Renal cortical epithelial cell (primary cell): ENCODE measurements around the gene TMEM150A. TPM values are rescaled to one million over a fixed set of nuclear protein-coding genes. Genes with fewer than 3 reads are reported as not detected.
A peak's percentile ranks its signal among the peaks of the same experiment; 100 is the strongest.
"Not testable (repeated sequence)": the region's sequence is repeated elsewhere in the genome, so short reads cannot be mapped to it uniquely, and the experiment has no call there.

ENCODE experiments used
- DNase-seq: peaks from one replicate; pipeline ENCODE4 v3.0.0-alpha.2; 2011; ENCODE audit warnings: low read depth
- total RNA-seq: library from RNA; depleted of rRNA; stranded (reverse); fragments of >200 nt; gene quantifications from 2 replicates; pipeline ENCODE4 v1.2.3, GENCODE V29; 2014

TMEM150A gene
- total RNA-seq, 1 donor from 2014 or later = 13.6 TPM

DNA sequence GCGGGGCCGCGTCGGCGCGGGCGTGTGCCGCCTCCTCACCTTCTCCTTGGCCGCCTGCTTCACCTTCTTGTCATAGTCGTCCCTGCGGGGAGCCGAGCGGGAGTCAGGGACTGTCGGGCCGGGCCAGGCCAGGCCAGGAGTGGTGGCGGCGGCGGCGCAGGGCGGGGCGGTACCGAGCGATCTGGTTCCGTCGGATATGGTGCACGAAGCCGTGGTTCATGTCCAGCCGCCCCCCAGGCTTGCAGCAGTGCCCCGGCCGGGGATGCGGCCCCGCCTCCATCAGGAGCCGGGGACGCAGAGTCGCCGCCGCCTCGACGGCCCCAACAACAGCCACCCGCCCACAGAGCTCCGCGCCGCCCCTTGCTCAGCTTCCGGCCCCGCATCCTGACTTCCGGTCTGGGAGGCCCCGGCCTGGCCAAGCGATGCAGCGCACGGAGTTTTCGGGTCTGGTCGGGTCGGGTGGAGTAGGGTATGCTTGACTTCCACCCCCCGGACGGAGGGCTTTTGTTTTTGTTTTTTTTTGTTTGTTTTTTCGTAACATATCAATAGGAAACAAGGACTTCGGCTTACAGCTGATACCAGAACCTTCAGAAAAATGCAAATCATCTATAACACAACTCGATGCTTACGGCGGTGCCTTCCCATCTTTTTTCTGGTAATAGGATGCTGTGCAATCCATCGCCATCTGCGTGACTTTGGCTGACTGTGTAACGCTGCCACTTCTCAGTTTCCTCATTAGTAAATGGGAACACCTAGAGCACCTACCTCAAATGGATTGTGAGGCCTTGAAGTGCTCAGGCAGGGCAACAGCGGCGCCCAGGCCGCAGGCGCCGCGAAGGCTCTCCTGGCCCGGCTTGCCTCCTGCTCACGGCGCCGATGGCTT is 9.4 kb upstream of the TMEM150A start, which contains the start of gene C2orf68:
Gene C2orf68, minus strand, starts transcription at position 362 of the 883 bp plus-strand sequence. Its CDS starts 82 bp downstream, at position 280.
- peak; percentile 60 for DNase-seq

DNA sequence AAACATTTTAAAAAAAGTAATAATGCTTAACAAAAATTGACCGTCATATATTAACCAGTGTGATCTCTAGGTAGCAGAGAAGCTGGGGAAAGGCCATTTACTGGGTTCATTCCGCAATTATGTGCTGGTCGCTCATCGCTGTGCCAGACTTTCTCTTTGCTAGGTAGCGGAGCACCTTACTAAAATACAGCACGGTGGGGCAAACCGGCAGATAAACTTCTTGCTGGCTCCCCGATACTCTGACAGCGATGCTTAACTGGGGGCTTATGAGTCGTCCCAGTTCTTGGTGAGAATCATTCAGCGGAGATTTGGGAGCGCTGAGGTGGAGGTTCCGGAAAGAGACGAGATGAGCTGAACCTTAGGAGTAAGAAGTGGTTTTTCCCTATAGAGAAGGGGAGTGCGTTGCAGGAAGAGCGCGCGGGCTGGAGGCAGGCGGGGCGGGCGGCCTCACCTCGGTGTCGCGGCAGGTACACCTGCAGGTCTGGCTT is 8.8 kb upstream of the TMEM150A start:
- DNase-seq = no peak

DNA sequence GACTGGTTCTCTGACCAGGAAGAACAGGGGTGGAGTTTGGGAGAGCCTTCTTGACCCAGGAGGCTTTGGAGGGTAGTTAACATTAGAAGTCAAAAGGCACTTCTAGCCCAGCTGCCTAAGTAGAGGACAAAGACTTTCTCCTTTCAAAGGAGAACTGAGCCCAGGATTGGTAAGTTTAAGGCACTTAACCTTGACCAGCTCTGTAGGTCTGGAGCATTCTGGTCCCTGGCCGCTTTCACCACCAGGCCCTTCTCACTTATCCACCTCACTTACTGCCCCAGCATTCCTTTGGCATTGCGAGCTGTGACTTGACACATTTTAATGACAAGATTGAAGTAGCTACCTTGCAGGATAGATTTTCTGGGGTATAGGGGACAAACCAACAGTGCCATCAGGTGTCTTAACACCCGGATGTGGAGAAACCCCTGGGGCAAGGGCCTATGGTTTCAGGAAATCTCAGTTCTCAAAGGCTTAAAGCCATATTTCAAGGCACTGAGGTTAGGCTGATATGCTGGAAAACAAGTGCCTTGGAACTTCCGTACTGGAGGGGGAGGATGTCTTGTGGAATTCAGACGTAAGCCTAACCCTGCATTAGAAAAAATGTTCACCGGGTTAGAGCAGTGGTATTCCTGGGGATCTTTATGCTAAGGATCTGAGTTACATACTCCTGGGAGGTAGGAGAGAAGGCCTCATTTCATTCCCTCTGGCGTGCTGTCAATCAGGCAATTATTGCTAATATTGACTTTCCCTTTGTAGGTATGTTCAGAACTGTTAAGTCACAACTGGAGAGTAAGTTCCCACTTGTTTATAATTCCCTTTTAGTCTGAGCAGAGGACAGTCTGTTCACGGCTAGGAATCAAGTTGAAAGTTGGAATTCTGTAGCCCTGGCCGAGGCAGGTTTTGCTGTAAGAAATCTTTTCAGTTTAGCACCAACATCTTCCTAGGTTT is 5.0 kb upstream of the TMEM150A start:
- DNase-seq = peak; percentile 38

DNA sequence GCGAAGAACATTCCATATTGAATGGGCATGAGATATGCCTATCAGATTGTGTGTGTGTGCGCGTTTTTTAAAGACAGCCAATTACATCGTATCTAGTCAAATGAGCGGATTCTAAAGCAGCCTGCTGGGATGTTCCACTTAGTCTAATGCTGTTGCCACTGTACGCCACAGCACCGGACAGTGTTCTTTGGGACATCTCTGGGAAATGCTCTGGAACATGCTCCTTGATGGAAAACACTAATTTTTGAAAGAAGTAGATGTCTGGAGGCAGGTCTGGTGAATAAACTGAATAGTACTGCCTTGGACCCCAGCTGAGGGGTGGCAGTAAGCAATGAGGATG is 3.6 kb upstream of the TMEM150A start:
- DNase-seq = no peak

DNA sequence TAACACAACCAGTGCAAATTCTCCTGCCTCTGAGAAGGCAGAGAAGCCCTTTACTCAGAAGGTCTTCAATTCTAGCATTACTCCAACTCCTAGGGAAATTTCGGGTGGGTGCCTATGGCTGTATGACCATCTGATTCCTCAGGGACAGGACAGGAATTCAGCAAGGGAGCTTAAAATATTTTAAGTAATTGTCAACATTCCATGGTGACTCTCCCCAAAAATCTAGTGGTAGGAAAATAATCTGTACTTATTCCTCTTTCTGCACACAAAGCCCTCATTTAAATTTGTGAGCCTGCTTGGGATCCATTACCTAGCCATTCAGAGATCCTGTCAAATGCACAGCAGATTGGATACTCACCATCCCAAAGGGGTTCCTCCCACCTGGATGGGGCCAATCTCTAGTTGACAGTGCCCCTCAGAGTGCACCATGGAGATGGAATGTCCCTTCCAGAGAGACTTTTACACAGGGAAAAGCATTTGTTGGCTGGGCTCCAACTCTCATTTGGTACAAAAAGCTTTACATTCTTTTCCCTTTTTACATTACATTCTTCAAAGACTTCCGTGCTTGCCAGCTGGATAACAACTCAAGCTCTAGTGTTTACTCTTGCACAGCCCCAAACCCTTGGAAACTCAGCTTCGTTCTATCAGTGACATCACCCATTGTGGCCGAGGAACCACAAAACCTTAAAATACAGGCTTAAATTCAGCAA is 3.1 kb upstream of the TMEM150A start:
- peak; percentile 27 for DNase-seq

DNA sequence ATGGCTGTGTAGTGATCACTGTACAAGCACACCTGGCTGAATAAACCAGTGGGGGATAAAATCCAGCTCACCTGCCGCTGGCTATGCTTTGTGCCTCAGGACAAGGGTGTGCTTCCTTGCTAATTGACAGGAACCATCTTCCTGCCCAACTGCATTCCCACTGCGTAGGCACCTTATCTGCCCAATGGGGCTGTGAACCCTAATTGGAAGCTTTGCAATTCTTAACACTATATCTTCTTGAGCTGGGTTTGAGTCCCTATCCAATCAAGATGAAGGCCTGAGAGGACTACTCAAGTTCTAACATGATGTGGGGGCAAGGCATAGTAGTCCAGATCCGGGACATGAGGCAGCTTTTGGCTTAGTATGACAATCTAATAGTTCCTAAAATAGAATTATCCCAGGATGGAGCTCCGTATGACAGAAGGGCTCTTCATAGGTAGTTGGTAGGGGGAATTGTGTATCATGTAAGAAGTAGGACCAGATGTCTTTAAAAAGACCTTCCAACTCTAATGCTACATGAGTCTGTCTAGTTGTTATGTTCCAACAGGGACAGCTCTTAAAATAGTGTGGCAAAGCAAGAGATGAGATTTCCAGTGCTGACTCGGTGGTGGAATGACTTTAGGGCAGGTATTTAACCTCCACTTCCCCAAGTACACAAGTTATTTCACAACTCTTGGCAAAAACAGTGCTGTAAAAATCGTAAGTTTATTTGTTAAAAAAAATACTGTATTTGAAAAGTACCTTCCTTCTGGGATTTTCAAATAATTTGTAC is 2.3 kb upstream of the TMEM150A start:
- peak; percentile 62 for DNase-seq

DNA sequence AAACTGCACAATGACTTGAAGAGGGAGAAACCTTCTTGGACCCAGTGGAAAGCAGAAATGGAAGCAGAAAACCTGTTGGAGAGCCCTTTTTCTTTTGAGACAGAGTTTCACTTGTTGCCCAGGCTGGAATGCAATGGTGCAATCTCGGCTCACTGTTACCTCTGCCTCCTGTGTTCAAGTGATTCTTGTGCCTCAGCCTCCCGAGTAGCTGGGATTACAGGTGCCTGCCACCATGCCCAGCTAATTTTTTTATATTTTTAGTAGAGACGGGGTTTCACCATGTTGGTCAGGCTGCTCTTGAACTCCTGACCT is 1.6 kb upstream of the TMEM150A start:
- not testable (repeated sequence) for DNase-seq

DNA sequence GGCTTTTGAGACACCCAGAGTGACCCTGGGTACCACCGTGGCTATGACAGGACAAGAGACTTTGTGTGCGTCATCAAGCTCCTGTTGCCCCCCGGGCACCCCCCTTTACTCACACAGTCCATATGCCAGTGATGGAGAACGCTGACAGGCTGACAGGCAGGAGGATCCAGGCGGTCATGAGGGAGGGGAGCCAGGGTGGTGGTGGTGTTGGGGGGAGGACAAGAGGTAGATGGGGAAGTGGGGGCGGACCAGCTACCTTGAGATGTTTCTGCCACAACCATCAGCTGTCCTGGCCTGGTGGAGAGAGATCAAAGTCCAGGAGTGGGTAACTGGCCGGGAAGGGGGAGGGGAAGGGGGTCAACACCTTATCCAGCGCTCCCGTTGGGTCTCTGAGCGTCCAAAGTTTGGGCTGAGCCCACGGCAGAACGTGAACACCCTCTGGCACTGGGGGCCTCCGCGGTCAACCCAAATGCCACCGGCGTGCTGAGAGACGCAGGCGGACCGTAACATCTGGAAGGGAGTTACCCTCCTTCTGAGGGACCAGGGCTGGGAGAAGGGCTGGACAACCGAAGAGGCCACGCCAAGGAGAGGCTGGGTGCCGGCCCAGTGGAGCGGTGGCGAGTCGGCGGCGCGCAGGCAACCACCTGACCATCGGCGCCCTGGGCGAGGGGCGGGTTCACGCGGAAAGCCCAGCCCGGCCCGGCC is 575 bp downstream of the TMEM150A start:
- DNase-seq = no peak

DNA sequence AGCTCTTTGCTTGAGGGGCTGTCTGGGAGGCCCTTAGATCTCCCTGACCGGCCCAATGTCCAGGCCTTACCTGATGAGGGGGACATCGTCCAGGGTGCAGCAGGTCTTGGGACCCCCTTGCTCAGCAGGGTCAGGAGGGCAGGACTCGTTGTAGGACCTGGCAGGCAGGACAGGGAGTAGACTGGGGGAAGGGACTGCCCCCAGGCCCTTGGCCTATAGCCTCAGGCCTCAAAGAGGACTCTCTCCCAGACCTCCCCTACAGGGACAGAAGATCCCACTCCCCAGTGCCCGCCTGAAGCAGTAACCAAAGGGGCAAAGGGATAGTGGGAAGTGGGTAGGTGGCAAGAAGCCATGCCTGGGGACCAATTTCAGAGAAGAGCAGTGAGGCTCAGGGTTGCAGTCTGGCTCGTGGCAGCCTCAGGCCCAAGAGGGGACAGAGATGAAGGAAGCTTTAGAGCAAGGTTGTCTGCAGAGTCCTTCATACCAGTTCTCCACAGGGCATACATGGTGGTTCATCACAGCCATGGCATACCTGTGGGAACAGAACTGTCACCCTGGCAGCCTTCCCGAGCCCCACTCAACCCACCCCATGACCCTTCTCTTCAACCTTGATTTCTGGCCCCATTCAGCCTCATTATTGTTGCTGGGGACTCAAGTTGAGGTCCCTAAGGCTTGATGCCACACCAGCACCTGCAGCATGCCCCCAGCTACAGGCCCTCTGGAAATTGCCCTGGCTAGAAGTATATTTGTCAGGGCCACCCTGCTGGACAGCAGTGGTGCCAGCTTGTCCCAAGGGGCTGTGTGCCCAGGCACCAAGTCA is 1.3 kb downstream of the TMEM150A start:
- no peak for DNase-seq

DNA sequence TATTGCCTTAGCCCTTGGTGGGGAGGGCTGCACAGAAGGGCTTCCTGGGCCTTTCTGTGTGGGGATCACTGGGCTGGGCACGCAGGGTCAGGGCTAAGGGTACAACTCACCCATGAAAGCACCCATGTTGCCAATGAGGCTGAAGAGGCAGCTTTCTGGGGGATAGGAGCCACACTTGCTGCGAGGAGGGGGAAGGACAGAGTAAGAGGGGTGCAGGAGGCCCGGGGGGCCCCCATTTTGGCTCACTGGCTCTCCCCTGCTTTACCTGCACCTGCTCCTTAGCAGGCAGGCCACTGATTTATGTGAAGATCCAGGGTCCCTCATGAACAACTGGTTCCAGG is 2.3 kb downstream of the TMEM150A start:
- DNase-seq = no peak

DNA sequence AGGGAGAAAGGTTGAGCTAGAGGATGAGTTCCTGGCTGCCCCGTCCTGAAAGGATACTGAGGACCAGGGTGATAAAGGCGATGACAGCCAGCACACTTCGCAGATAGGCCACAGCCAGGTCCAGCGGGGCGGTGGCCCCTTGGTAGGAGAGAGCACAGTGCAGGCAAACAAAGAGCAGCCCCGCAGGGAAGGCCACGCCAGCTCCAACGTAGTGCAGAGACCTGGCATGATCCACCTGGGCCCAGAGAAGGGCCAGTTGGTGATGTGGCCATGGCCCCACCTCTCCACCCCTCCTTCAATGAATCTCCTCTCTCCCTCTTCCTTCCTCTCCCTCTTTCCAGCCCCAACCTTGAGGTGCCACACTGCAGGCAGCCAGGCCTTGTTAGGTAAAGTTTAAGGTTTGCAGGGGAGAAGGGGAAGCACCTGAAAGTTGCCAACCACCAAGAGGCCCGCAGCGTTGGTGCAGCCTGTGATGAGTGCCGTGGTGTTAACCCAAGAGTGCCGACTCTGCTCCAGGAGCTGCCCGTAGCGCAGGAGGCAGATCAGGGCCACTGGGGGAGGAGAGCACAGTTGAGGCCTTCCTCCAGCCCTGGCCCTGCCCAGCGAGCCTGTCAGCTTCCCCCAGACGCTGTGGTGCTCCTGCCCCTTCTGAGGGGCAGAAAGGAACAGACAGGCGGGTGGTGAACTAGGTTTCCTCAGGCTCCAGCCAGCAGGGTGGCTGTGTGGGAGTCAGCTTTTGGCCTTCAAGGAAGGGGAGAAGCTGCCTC is 2.8 kb downstream of the TMEM150A start:
- DNase-seq = no peak

DNA sequence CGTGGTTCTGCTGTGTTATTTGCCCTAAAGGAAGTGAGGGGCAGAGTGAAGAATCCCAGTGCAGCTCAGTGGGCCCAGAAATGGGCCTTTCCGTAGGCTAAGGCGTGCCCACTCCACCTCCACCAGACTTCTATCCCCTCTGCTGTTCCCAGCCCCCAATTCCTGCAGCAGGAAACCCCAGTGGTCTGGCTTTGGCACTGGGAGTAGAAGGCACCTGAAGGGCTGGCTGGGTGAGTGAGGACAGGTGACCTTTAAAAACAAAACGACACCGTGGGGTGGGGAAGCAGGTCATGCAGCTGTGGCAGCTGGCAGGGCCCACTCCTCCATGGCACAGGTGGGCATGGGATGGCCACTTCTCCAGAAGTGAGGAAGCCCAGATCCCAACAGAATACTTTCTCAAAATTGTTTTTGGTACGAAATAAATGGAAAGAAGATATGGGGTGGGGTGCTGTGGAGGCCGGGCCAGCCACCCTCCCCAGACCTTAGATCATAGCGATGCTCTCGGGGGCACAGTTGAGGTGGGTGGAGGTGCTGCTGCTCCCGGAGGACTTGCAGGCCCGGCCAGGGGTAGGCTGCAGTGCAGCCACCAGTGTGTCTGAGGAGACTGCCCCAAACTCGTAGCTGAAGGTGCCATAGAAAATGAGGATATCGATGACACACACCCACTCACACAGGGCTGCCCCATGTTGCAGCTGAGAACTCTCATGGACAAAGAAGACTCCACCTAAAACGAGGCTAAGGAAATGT is 3.7 kb downstream of the TMEM150A start:
- DNase-seq = no peak

DNA sequence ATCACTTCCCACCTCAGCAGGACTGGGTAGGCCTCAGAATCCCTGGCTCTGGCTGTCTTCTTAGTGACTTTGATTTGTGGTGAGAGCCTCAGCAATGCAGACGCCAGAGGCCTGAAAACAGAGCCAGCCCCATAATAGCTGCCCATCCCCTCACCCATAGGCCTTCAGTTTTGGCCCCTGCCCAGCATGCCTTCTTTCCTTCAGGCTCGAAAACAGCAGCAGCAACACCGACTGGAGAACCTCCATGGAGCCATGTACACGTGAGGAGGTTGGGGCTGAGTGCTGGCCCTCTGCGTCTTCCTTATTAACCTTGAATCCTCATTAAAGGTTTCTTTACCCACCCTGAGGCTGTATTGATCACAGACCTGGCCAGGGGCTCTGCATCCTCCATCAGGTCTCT is 5.3 kb downstream of the TMEM150A start:
- no peak for DNase-seq

DNA sequence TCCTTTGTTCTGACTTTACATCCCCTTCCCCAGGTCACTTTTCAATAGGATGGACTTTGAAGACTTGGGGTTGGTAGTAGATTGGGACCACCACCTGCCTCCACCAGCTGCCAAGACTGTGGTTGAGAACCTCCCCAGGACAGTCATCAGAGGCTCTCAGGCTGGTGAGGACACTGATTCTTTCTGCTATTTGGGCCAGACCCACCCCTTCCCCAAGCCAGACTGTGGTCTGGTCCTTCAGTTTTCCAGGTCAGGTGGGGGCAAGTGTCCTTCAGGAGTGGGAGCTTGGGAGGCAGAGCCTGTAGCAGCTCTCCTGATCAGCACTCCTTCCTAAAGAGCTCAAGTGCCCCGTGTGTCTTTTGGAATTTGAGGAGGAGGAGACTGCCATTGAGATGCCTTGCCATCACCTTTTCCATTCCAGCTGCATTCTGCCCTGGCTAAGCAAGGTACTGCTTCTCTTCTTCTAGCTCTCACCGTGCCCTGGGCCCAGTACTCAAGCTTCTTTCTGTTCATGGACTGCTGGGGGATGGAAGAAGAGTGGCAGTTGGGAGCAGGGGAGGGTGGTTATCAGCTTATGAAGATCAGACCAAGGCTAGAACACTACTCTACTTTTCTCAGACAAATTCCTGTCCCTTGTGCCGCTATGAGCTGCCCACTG is 5.9 kb downstream of the TMEM150A start:
- no peak for DNase-seq

DNA sequence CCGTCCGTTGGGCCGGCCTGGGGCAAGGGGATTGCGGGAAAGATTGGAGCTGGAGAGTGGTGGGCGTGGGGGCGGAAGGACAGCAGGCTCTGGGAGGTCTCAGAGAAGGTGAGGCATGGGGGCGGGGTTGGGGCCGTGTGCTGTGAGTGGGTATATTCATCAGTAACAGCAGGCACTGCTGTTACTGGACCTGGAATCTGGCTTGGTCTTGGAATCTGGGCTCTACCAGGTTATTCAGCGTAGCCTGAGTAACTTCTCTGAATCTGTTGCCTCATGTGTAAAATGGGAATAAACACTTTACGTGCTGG is 6.5 kb downstream of the TMEM150A start:
- no peak for DNase-seq

DNA sequence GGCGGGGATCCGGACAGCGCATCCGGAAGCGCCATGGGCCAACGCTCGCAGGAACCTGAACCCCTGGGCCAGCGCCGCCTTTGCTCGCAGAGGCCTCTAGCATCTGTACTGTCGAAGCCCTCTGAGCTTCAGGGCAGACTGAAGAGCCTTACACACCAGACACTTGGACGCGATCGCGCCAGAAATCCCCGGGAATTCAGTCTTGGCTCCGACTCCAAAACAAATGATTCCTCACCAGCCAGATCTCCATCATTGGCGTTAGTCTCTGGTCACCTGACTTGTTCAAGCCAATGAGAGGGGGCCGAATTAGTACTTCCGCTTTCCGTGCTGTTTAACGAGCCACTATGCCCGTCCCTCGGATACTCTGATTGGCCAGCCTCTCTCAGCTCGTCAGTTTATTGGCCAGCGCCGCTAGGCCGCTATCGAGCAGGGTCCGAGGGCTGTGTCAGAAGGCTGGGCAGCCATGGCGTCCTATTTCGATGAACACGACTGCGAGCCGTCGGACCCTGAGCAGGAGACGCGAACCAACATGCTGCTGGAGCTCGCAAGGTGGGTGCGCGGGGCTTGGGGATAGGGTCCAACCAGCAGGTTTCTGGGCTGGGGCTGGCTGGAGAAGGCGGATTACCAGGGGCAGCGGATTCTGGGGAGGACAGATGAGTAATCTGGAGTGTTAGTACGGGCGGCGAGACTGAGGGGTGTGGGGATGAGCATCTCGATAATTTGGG is 7.0 kb downstream of the TMEM150A start, which contains the start of gene RNF181:
Gene RNF181, plus strand, starts transcription at position 445 of the 725 bp plus-strand sequence. Its CDS starts 19 bp downstream, at position 464.
- DNase-seq = peak; percentile 98

DNA sequence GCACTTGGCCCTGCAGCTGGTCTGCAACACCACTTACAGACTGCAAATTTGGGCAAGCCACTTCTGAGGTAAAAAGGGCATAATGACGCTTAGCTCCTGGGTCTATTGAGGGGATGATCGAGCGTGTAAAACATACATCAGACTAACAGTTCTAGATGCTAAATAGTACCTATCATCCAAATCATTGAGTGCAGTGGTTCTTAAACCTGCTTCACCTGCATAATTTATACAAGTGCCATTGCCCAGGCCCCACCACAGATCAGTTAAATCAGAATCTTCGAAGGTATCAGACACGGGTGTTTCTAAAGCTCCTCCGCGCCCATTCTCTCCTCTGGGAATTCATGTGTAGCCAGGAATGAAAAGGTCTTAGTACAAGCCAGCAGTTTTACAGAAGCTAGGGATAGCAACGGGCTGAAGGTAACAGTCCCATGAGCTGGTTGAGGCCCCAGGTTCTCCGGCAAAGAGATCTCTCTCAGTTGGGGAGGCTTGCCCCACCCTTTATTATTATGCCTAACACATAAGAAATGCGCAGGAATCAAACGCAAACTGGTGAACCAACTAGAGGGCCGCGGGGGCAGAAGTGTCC is 7.7 kb downstream of the TMEM150A start:
- DNase-seq = no peak
